Naive B cell (primary cell): ENCODE data around the gene MC2R. TPM values are rescaled to one million over a fixed set of nuclear protein-coding genes. Genes with fewer than 3 reads are reported as not detected.

Experiments
- ATAC-seq, 2 donors: fragments of 150-1000 bp; cut with Tn5 transposase; 2 replicates each; pipeline ENCODE4 v1.10.0; 2021; ENCODE audit warnings: low read depth in 2 of 2, mild to moderate bottlenecking in 2 of 2, moderate library complexity in 2 of 2
- DNase-seq: peaks from one replicate; pipeline ENCODE4 v3.0.0; 2022
- H3K27ac Mint-ChIP-seq, 6 donors: one replicate each; pipeline ENCODE4 v1.8.0; 2020 to 2022; ENCODE audit warnings: mild to moderate bottlenecking in 6 of 6, mixed read lengths in 6 of 6, moderate library complexity in 5 of 6, inconsistent platforms in 2 of 6
- H3K27me3 Mint-ChIP-seq, 3 donors: one replicate each; pipeline ENCODE4 v1.8.0; 2021 to 2022; ENCODE audit warnings: mixed read lengths in 3 of 3, mild to moderate bottlenecking in 1 of 3
- H3K36me3 Mint-ChIP-seq, 2 donors: one replicate each; pipeline ENCODE4 v1.8.0; 2020 to 2022; ENCODE audit warnings: mixed read lengths in 2 of 2, inconsistent platforms in 1 of 2, mild to moderate bottlenecking in 1 of 2
- H3K4me1 Mint-ChIP-seq, 3 donors: one replicate each; pipeline ENCODE4 v1.8.0; 2020 to 2022; ENCODE audit warnings: mixed read lengths in 3 of 3, inconsistent platforms in 1 of 3, mild to moderate bottlenecking in 1 of 3, moderate library complexity in 1 of 3
- H3K4me3 Mint-ChIP-seq, 8 donors: one replicate each; pipeline ENCODE4 v1.8.0; 2020 to 2022; ENCODE audit warnings: mild to moderate bottlenecking in 8 of 8, mixed read lengths in 8 of 8, moderate library complexity in 8 of 8, inconsistent platforms in 2 of 8
- H3K9me3 Mint-ChIP-seq, 7 donors: one replicate each; pipeline ENCODE4 v1.8.0; 2020 to 2022; ENCODE audit warnings: mixed read lengths in 7 of 7, mild to moderate bottlenecking in 5 of 7, inconsistent platforms in 2 of 7, moderate library complexity in 1 of 7
- polyA plus RNA-seq, 6 donors: library from polyadenylated mRNA; unstranded; fragments of 300-500 nt; fragmentation: Illumina TruSeq; gene quantifications; one replicate each; pipeline ENCODE4 v1.2.3, GENCODE V29; 2021; ENCODE audit warnings: low read depth in 6 of 6

The MC2R gene
- polyA plus RNA-seq, 6 donors from 2014 or later, result not detected

DNA sequence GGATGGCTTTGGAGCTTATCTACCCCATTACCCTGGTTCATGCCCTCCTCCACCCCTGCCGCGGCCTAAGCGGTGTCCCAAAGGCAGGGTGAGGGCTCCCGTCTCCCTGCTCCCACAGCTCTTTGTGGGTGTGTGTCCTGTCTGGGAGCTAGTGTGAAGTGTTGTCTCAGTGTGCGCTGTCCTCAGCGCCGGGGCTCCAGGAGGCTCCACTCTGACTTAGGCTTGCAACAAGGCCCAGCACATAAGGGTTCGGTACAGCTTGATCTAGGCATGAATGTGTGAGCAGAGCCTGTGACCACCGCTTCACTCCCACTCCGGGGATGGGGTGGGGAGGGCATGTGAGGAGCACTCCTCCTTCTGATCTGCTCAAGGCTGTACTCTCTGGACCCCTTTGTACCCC, 1.2 kb downstream of the MC2R start:
- ATAC-seq, result no peak
- peaks cover 0 to 16% (median 8%) of the 10 kb centered on the region in 3 donors for H3K27me3 Mint-ChIP-seq

DNA sequence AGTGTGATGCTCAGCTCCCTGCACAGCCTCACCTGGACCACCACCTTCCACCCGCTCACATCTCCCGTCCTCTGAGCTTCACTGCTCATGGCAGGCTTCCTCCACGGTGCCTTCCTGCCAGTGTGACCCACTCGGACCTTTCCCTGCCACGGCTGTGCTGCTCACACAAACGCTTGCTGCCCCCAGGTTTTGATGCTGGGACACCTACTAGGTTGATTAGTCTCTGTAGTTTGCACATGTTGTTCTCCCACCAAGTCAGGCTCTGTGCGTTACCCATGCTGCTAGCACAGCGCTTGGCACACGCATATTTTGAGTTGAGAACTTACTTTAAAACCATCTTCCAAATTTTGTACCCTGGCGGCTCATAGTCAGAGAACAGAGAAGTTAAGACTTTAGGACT, 2.1 kb downstream of the MC2R start:
- peaks cover 0 to 2% (median 0%) of the 10 kb centered on the region in 7 donors for H3K9me3 Mint-ChIP-seq
- no peak for DNase-seq
- H3K27ac Mint-ChIP-seq, result no peak overlapping the region
- no peak for ATAC-seq
- no peaks in the 10 kb centered on the region for H3K36me3 Mint-ChIP-seq
- peaks cover 0 to 16% (median 8%) of the 10 kb centered on the region in 3 donors for H3K27me3 Mint-ChIP-seq
- H3K4me3 Mint-ChIP-seq, result no peak overlapping the region
- no peaks in the 10 kb centered on the region for H3K4me1 Mint-ChIP-seq

More for the DNA sequence above, 1.2 kb downstream of the MC2R start:
- Mint-ChIP-seq H3K9me3 (peaks cover 0 to 2% (median 0%) of the 10 kb centered on the region in 7 donors), H3K36me3 (no peaks in the 10 kb centered on the region), H3K27ac (no peak overlapping the region), H3K4me1 (no peaks in the 10 kb centered on the region), H3K4me3 (no peak overlapping the region)
- no peak for DNase-seq

GRCh38 chr18:13912601-13913000, 2.7 kb downstream of the MC2R start:
- ATAC-seq (no peak), DNase-seq (no peak)
- H3K4me1 Mint-ChIP-seq, result no peaks in the 10 kb centered on the region
- H3K4me3 Mint-ChIP-seq, result no peak overlapping the region
- H3K36me3 Mint-ChIP-seq, result no peaks in the 10 kb centered on the region
- H3K9me3 Mint-ChIP-seq, result peaks cover 0 to 2% (median 0%) of the 10 kb centered on the region in 7 donors
- H3K27ac Mint-ChIP-seq, result no peak overlapping the region
- H3K27me3 Mint-ChIP-seq, result peaks cover 0 to 16% (median 8%) of the 10 kb centered on the region in 3 donors

- DNase-seq (no peak), ATAC-seq (no peak)
- Mint-ChIP-seq H3K4me1 (no peaks in the 10 kb centered on the region), H3K9me3 (peaks cover 0 to 7% (median 2%) of the 10 kb centered on the region in 7 donors), H3K4me3 (no peak overlapping the region), H3K36me3 (no peaks in the 10 kb centered on the region), H3K27me3 (peaks cover 0 to 16% (median 8%) of the 10 kb centered on the region in 3 donors), H3K27ac (no peak overlapping the region)
These were observed 4.3 kb downstream of the MC2R start for GRCh38 chr18:13910986-13911385.

- Mint-ChIP-seq H3K4me1 (no peaks in the 10 kb centered on the region), H3K4me3 (no peak overlapping the region), H3K36me3 (no peaks in the 10 kb centered on the region), H3K27me3 (peaks cover 0 to 16% (median 8%) of the 10 kb centered on the region in 3 donors), H3K27ac (no peak overlapping the region), H3K9me3 (peaks cover 0 to 7% (median 2%) of the 10 kb centered on the region in 7 donors)
- ATAC-seq, result no peak
- DNase-seq, result no peak
These were observed 4.8 kb downstream of the MC2R start for GRCh38 chr18:13910501-13910900.

DNA sequence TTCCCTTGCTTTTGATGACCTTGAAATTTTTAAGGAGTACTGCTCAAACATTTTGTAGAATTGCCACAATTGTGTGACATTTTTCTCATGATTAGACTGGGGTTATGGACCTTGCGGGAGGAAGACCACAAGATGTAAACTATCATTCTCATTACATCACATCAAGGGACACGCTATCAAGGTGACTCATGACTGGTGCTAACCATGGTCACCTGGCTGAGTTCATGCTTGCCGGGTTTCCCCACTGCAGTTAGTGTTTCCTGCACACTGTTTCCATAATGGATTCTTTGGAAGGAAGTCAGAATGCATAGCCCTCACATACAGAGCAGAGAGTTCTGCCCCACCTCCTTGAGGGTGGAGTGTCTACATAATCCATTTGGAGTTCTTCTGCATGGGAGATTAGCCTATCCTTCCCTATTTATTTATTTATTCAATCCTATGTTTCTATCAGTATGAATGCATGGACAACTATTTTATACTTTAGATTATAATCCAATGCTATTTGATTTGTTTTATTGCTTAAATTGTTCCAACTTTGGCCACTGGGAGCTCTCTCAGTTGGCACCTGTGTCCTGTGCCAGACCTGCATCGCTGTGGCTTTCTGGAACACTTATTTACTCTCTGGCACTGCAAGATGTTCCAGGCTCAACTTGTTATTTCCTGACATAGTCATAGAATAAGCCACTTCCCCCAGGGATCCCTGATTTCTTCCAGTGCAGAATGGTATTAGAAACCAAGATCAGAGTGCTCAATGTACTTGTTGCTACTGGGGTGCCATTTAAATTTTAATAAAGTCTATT, 6.0 kb downstream of the MC2R start:
- Mint-ChIP-seq H3K4me3 (no peak overlapping the region), H3K36me3 (no peaks in the 10 kb centered on the region), H3K4me1 (no peaks in the 10 kb centered on the region), H3K9me3 (peaks cover 0 to 7% (median 2%) of the 10 kb centered on the region in 7 donors), H3K27ac (no peak overlapping the region), H3K27me3 (peaks cover 0 to 16% (median 8%) of the 10 kb centered on the region in 3 donors)
- ATAC-seq, result no peak
- DNase-seq, result no peak

DNA sequence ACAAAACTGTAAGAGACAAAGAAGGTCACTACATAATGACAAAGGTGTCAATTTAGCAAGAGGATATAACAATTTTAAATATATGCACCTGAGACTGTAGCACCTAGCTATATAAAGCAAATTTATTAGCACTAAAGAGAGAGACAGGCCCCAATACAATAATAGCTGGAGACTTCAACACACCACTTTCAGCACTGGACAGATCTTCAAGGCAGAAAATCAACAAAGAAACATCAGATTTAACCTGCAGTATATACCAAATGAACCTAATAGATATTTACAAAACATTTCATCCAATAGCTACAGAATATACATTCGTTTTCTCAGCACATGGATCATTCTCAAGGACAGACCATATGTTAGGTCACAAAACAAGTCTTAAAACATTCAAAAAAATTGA, 14.7 kb downstream of the MC2R start:
- Mint-ChIP-seq H3K4me1 (no peaks in the 10 kb centered on the region), H3K36me3 (peaks cover 10 to 15% of the 10 kb centered on the region in 2 donors), H3K27ac (no peak overlapping the region), H3K4me3 (no peak overlapping the region), H3K9me3 (peaks cover 9 to 32% (median 16%) of the 10 kb centered on the region in 7 donors), H3K27me3 (peaks cover 0 to 19% (median 5%) of the 10 kb centered on the region in 3 donors)
- no peak for DNase-seq
- no peak for ATAC-seq

- Mint-ChIP-seq H3K9me3 (peaks cover 9 to 18% (median 11%) of the 10 kb centered on the region in 7 donors), H3K27ac (no peak overlapping the region), H3K4me1 (peaks cover 4 to 10% (median 4%) of the 10 kb centered on the region in 3 donors), H3K36me3 (peaks cover 10 to 14% of the 10 kb centered on the region in 2 donors), H3K27me3 (peaks cover 10 to 38% (median 21%) of the 10 kb centered on the region in 3 donors), H3K4me3 (no peak overlapping the region)
- no peak for ATAC-seq
- no peak for DNase-seq
These were observed 19.8 kb downstream of the MC2R start for GRCh38 chr18:13895505-13896033.

DNA sequence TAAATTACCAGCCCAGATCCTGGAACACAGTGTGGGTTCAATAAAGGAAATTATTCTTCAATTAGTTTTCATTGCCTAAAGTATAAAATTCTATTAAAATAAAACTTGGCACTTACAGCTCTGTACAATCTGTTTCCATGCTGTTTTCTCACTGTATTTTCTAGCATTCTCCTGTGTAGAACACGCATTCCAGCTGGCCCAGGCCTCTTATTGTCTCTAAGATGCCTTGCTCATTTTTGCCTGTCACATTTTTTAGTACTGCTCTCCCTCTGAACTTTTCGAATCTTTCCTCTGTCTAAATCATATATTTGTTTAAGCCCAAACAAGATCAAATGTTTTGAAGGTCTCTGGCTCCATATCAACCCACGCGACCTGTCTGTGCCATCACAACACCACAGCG, 20.8 kb downstream of the MC2R start:
- DNase-seq (no peak), ATAC-seq (no peak)
- Mint-ChIP-seq H3K36me3 (peaks cover 0 to 3% of the 10 kb centered on the region in 2 donors), H3K4me3 (no peak overlapping the region), H3K9me3 (peaks cover 0 to 8% (median 3%) of the 10 kb centered on the region in 7 donors), H3K4me1 (peaks cover 4 to 10% (median 4%) of the 10 kb centered on the region in 3 donors), H3K27ac (no peak overlapping the region), H3K27me3 (peaks cover 10 to 31% (median 27%) of the 10 kb centered on the region in 3 donors)

DNA sequence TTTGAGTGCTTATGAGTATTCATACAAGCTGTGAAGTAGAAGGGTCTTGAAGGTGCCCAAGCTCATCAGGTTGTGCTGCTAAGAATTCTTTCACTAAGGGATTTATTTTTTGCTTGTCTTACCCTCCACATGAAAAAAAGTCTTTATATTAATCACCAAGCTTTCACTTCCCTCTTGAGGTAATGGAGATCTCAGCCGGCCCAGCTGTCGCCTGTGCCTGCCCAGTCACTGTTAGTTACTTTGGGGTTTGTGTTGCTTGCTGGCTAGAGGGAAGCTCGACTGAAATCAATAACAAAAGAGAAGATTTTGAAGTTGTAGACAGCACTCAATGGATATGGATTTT, 21.9 kb downstream of the MC2R start:
- H3K4me1 Mint-ChIP-seq, result peaks cover 4 to 10% (median 4%) of the 10 kb centered on the region in 3 donors
- peaks cover 17 to 36% (median 27%) of the 10 kb centered on the region in 3 donors for H3K27me3 Mint-ChIP-seq
- no peaks in the 10 kb centered on the region for H3K9me3 Mint-ChIP-seq
- H3K36me3 Mint-ChIP-seq, result no peaks in the 10 kb centered on the region
- peak; percentile 39 to 67 for ATAC-seq
- no peak overlapping the region for H3K27ac Mint-ChIP-seq
- no peak for DNase-seq
- H3K4me3 Mint-ChIP-seq, result peak overlapping the region in 1 of 8 donors; percentile 35

DNA sequence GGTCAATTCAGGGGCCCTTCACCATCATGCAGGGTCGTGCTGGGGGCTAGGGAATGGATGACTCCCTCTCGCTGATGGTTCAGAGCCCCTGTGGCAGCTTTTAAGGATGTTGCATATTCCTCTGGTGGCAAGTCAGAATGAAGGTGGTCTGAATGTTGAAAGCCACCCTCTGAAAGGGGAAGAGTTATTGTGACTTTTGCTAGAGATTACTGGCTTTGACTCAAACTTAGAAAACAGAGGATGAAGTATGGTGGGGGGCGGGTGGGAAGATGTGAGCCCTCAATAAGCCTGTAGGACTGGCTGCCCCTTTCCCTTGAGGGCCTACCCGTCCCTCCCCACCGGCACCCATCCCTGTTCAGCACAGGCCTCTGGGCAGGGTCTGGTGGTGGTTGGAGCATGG, 23.2 kb downstream of the MC2R start:
- no peak overlapping the region for H3K4me3 Mint-ChIP-seq
- H3K4me1 Mint-ChIP-seq, result peaks cover 4 to 10% (median 4%) of the 10 kb centered on the region in 3 donors
- ATAC-seq (no peak), DNase-seq (no peak)
- no peak overlapping the region for H3K27ac Mint-ChIP-seq
- H3K36me3 Mint-ChIP-seq, result no peaks in the 10 kb centered on the region
- H3K27me3 Mint-ChIP-seq, result peaks cover 17 to 35% (median 27%) of the 10 kb centered on the region in 3 donors
- no peaks in the 10 kb centered on the region for H3K9me3 Mint-ChIP-seq

GRCh38 chr18:13890761-13891361, 24.5 kb downstream of the MC2R start:
- DNase-seq (no peak), ATAC-seq (no peak)
- no peak overlapping the region for H3K27ac Mint-ChIP-seq
- no peak overlapping the region for H3K4me3 Mint-ChIP-seq
- peaks cover 18 to 36% (median 35%) of the 10 kb centered on the region in 3 donors for H3K27me3 Mint-ChIP-seq
- no peaks in the 10 kb centered on the region for H3K36me3 Mint-ChIP-seq
- H3K4me1 Mint-ChIP-seq, result peaks cover 4 to 10% (median 4%) of the 10 kb centered on the region in 3 donors
- H3K9me3 Mint-ChIP-seq, result no peaks in the 10 kb centered on the region

DNA sequence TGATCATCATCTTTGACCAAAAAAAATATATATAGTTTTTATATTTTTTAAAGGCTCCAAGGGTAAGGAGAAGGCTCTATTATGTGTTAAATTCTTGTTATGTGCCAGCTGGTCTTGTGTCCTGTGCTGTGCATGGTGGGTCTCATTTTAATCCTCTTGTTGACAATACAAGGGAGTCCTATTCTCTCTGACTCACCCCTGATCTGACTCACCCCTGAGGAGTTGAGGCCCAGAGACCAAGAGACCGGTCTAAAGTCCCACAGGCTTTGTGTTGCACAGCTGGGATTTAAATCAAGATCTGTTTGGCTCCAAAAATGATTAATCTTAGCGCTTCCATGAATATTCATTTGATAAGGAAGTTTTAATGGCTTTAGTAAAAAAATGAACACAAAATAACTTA, 25.7 kb downstream of the MC2R start:
- Mint-ChIP-seq H3K9me3 (peaks cover 0 to 3% (median 0%) of the 10 kb centered on the region in 7 donors), H3K4me1 (peaks cover 4 to 10% (median 4%) of the 10 kb centered on the region in 3 donors), H3K27ac (no peak overlapping the region), H3K4me3 (no peak overlapping the region), H3K27me3 (peaks cover 21 to 30% (median 28%) of the 10 kb centered on the region in 3 donors), H3K36me3 (no peaks in the 10 kb centered on the region)
- ATAC-seq (no peak), DNase-seq (no peak)
